Measurements from ENCODE around the gene JPT2. TPM values are rescaled to one million over a fixed set of nuclear protein-coding genes. Genes with fewer than 3 reads are reported as not detected.

Gene JPT2
- total and polyA plus RNA-seq, 2 donors (not counting 1 experiment from before 2014, with no cell fraction given), result 15.5 to 41.2 TPM

DNA sequence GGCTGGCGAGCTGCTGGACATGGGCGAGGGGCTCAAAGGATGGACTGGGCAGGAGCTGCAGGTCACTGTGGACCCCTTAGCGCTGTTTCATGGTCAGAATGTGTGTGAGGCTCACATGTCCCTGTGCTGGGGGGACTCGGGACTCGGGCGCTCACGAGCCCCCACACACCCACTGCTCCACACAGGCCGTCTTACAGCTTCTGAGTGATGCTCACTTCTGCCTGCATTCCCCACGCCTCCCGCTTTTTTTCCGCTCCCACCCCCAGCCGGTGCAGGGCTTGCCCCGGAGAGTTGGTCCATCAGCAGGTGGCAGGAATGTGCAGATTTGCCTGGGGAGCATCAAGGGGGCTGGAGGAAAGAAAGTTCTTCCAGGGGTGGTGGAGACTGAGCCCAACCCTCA is 20.2 kb upstream of the JPT2 start:
- Histone ChIP-seq H2AFZ (ENCODE audit: low read length) (no peak overlapping the region), H3K4me2 (ENCODE audit: extremely low read depth, insufficient read depth, low read length) (no peak overlapping the region)

DNA sequence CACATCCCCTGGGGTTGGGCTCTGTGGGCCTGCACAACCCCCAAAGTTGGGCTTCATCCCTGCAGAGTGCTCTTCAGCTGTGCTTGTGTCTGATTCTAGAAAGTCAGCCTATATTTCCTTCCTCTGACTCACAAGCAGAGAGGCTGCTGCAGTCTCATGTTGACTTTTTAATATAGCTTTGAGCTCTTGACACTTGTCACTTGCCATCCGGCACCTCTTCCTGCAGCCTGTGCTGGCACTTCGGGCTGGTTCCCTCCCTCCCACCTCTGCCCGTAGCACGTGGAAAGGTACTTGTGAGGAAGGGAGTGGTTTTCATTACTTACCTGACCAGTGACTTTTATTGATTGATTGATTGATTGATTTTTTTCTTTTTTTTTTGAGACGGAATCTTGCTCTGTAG is 19.0 kb upstream of the JPT2 start:
- TF ChIP-seq EZH2 (IDR thresholded peaks at IDR 0.05; ENCODE audit: low read length, missing control alignments), result no peak
- TF ChIP-seq, protein P1, sequence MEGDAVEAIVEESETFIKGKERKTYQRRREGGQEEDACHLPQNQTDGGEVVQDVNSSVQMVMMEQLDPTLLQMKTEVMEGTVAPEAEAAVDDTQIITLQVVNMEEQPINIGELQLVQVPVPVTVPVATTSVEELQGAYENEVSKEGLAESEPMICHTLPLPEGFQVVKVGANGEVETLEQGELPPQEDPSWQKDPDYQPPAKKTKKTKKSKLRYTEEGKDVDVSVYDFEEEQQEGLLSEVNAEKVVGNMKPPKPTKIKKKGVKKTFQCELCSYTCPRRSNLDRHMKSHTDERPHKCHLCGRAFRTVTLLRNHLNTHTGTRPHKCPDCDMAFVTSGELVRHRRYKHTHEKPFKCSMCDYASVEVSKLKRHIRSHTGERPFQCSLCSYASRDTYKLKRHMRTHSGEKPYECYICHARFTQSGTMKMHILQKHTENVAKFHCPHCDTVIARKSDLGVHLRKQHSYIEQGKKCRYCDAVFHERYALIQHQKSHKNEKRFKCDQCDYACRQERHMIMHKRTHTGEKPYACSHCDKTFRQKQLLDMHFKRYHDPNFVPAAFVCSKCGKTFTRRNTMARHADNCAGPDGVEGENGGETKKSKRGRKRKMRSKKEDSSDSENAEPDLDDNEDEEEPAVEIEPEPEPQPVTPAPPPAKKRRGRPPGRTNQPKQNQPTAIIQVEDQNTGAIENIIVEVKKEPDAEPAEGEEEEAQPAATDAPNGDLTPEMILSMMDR (conservative IDR thresholded peaks at IDR 0.05 in 1 of 2, IDR thresholded peaks at IDR 0.05 in 1 of 2; ENCODE audit: low read depth in 1 of 2, low read length in 2 of 2), result no peak
- H2AFZ ChIP-seq (ENCODE audit: low read length), result no peak overlapping the region
- H3K9me3 ChIP-seq (ENCODE audit: control insufficient read depth, insufficient read depth, low read depth, low read length), result no peaks in the 10 kb centered on the region
- no peak overlapping the region for H3K27ac ChIP-seq (ENCODE audit: insufficient read depth, low read length)
- no peak overlapping the region for H3K9ac ChIP-seq (ENCODE audit: insufficient read depth, low read length)
- no peak for DNase-seq (ENCODE audit: low read depth in 2 of 2)
- no peak overlapping the region for H3K4me3 ChIP-seq (replicated peaks in 1 of 4; ENCODE audit: control extremely low read depth in 1 of 4, insufficient read depth in 1 of 4, low read depth in 3 of 4, low read length in 4 of 4)
- no peak overlapping the region for H3K4me2 ChIP-seq (ENCODE audit: extremely low read depth, insufficient read depth, low read length)
- no peaks in the 10 kb centered on the region for H3K79me2 ChIP-seq (ENCODE audit: control insufficient read depth, insufficient read depth, low read length)
- no peaks in the 10 kb centered on the region for H3K4me1 ChIP-seq (ENCODE audit: control insufficient read depth, extremely low read depth, insufficient read depth, low read length)
- H3K36me3 ChIP-seq (ENCODE audit: control insufficient read depth, insufficient read depth, low read length), result peaks cover 28% of the 10 kb centered on the region
- H4K20me1 ChIP-seq (ENCODE audit: control insufficient read depth, extremely low read depth, insufficient read depth, low read length), result no peaks in the 10 kb centered on the region
- H3K27me3 ChIP-seq (ENCODE audit: control insufficient read depth, insufficient read depth, low read length), result no peaks in the 10 kb centered on the region

More for the DNA sequence above, 20.2 kb upstream of the JPT2 start:
- Histone ChIP-seq H3K4me1 (ENCODE audit: control insufficient read depth, extremely low read depth, insufficient read depth, low read length) (no peaks in the 10 kb centered on the region), H3K27ac (ENCODE audit: insufficient read depth, low read length) (no peak overlapping the region), H3K9ac (ENCODE audit: insufficient read depth, low read length) (no peak overlapping the region), H3K27me3 (ENCODE audit: control insufficient read depth, insufficient read depth, low read length) (no peaks in the 10 kb centered on the region), H4K20me1 (ENCODE audit: control insufficient read depth, extremely low read depth, insufficient read depth, low read length) (no peaks in the 10 kb centered on the region), H3K79me2 (ENCODE audit: control insufficient read depth, insufficient read depth, low read length) (no peaks in the 10 kb centered on the region), H3K4me3 (replicated peaks in 1 of 4; ENCODE audit: control extremely low read depth in 1 of 4, insufficient read depth in 1 of 4, low read depth in 3 of 4, low read length in 4 of 4) (no peak overlapping the region), H3K9me3 (ENCODE audit: control insufficient read depth, insufficient read depth, low read depth, low read length) (no peaks in the 10 kb centered on the region), H3K36me3 (ENCODE audit: control insufficient read depth, insufficient read depth, low read length) (peaks cover 28% of the 10 kb centered on the region)
- DNase-seq (ENCODE audit: low read depth in 2 of 2), result no peak
- no peak for TF ChIP-seq EZH2 (IDR thresholded peaks at IDR 0.05; ENCODE audit: low read length, missing control alignments)
- TF ChIP-seq, protein P1 (conservative IDR thresholded peaks at IDR 0.05 in 1 of 2, IDR thresholded peaks at IDR 0.05 in 1 of 2; ENCODE audit: low read depth in 1 of 2, low read length in 2 of 2), result no peak

DNA sequence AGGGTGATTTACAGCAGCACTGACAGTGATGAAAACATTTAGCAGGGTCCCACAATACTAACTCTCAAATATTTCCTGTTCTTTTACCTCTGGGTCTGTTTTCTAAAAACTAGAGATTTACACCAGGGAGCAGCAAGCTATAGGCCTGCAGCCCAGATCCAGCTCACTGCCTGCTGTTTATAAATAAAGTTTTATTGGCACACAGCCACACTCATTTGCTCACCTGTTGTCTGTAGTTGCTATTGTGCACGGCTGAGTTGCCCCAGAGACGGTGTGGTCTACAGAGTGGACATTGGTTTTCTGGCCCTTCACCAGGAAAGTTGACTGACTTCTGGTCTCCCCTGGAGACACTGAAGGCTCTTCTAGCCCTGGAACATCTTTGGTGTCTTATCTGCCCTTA is 16.3 kb upstream of the JPT2 start:
- Histone ChIP-seq H3K4me3 (replicated peaks in 1 of 4; ENCODE audit: control extremely low read depth in 1 of 4, insufficient read depth in 1 of 4, low read depth in 3 of 4, low read length in 4 of 4) (no peak overlapping the region), H3K9ac (ENCODE audit: insufficient read depth, low read length) (no peak overlapping the region), H3K79me2 (ENCODE audit: control insufficient read depth, insufficient read depth, low read length) (no peaks in the 10 kb centered on the region), H3K36me3 (ENCODE audit: control insufficient read depth, insufficient read depth, low read length) (peaks cover 34% of the 10 kb centered on the region), H2AFZ (ENCODE audit: low read length) (no peak overlapping the region), H3K27ac (ENCODE audit: insufficient read depth, low read length) (no peak overlapping the region), H3K27me3 (ENCODE audit: control insufficient read depth, insufficient read depth, low read length) (no peaks in the 10 kb centered on the region), H4K20me1 (ENCODE audit: control insufficient read depth, extremely low read depth, insufficient read depth, low read length) (no peaks in the 10 kb centered on the region), H3K9me3 (ENCODE audit: control insufficient read depth, insufficient read depth, low read depth, low read length) (no peaks in the 10 kb centered on the region), H3K4me2 (ENCODE audit: extremely low read depth, insufficient read depth, low read length) (no peak overlapping the region), H3K4me1 (ENCODE audit: control insufficient read depth, extremely low read depth, insufficient read depth, low read length) (no peaks in the 10 kb centered on the region)
- TF ChIP-seq, protein P1 (conservative IDR thresholded peaks at IDR 0.05 in 1 of 2, IDR thresholded peaks at IDR 0.05 in 1 of 2; ENCODE audit: low read depth in 1 of 2, low read length in 2 of 2), result no peak
- TF ChIP-seq EZH2 (IDR thresholded peaks at IDR 0.05; ENCODE audit: low read length, missing control alignments), result no peak
- DNase-seq (ENCODE audit: low read depth in 2 of 2), result no peak
